ENCODE results near the gene SUCLG1. TPM values are rescaled to one million over a fixed set of nuclear protein-coding genes. Genes with fewer than 3 reads are reported as not detected.
"Not testable (repeated sequence)": the region's sequence is repeated elsewhere in the genome, so short reads cannot be mapped to it uniquely, and the experiment has no call there.

The SUCLG1 gene
- polyA plus RNA-seq, 6 donors from 2014 or later = 57.9 to 85.9 (median 64.0) TPM

GRCh38 chr2:84483320-84483719 is 24.2 kb upstream of the SUCLG1 start:
- no peak for ATAC-seq (ENCODE audit: low read depth in 2 of 2)
- Mint-ChIP-seq H3K4me3 (no peak overlapping the region), H3K9me3 (peaks cover 0 to 4% (median 0%) of the 10 kb centered on the region in 7 donors), H3K27ac (no peak overlapping the region), H3K27me3 (no peaks in the 10 kb centered on the region), H3K4me1 (no peaks in the 10 kb centered on the region), H3K36me3 (no peaks in the 10 kb centered on the region)
- no peak for DNase-seq

DNA sequence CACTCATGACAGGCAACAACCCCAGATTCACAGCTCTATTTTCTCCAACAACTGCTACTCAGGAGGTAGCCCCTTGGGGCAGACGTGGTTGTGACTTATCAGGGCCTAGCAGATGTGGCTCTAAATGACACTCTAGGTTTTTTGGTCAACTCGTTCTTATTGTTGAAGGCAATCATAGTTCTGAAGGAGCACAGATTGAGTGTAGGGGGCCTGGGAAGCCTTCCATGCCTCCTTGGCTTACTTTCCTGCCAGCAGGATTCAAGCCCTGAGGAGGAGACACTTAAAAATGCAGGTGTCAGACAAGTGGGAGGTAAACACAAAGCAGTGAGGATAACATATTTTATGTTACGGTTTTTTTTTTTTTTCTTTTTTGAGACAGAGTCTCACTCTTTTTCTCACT is 23.5 kb upstream of the SUCLG1 start:
- peaks cover 2 to 4% of the 10 kb centered on the region in 2 donors for H3K36me3 Mint-ChIP-seq
- no peak overlapping the region for H3K4me3 Mint-ChIP-seq
- ATAC-seq (ENCODE audit: low read depth in 2 of 2) (no peak), DNase-seq (no peak)
- no peaks in the 10 kb centered on the region for H3K4me1 Mint-ChIP-seq
- H3K9me3 Mint-ChIP-seq = peaks cover 0 to 8% (median 4%) of the 10 kb centered on the region in 7 donors
- no peak overlapping the region for H3K27ac Mint-ChIP-seq
- no peaks in the 10 kb centered on the region for H3K27me3 Mint-ChIP-seq

DNA sequence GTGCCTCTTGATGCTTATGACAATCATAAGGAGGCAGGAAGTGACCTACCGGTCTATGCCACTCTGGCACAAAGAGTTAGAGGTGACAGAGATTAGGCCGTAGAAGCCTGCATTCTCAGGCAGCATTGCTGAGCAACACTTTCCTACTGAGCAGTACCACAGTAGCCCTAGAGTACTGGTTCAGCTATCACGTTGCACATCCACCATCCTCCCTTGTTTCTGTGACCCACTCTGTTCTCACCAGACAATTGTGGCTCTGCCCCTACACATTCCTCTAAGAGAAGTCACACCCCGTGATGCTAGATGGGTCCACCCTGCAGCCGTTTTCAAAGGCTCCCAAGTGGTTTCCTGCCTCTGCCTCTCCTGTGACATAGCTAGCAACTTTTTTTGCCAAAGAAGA is 22.6 kb upstream of the SUCLG1 start:
- H3K9me3 Mint-ChIP-seq = peaks cover 0 to 17% (median 13%) of the 10 kb centered on the region in 7 donors
- peaks cover 0 to 4% (median 0%) of the 10 kb centered on the region in 3 donors for H3K27me3 Mint-ChIP-seq
- DNase-seq = no peak
- H3K36me3 Mint-ChIP-seq = peaks cover 11 to 13% of the 10 kb centered on the region in 2 donors
- no peaks in the 10 kb centered on the region for H3K4me1 Mint-ChIP-seq
- no peak overlapping the region for H3K4me3 Mint-ChIP-seq
- no peak for ATAC-seq (ENCODE audit: low read depth in 2 of 2)
- no peak overlapping the region for H3K27ac Mint-ChIP-seq

DNA sequence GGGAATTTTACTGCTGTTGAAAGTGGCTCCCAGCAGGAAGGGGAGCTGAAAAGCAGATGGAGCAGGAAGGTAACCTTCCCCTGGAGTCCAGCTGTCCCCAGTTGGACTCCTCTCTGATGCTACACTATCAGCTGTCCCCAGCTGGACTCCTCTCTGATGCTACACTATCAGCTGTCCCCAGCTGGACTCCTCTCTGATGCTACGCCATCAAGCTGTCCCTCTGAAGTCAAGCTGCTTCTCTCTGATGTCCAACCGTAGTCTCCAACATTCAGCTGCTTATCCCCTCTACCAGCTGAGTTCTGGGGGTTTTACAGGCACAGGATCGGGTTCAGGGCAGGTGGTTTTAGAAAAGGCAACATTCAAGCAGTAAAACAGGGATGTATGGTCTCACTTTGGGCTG is 19.8 kb upstream of the SUCLG1 start:
- H3K27me3 Mint-ChIP-seq = peaks cover 0 to 9% (median 0%) of the 10 kb centered on the region in 3 donors
- no peak overlapping the region for H3K4me3 Mint-ChIP-seq
- ATAC-seq (ENCODE audit: low read depth in 2 of 2) = no peak
- peaks cover 0 to 29% (median 19%) of the 10 kb centered on the region in 7 donors for H3K9me3 Mint-ChIP-seq
- DNase-seq = no peak
- H3K4me1 Mint-ChIP-seq = no peaks in the 10 kb centered on the region
- H3K27ac Mint-ChIP-seq = no peak overlapping the region
- H3K36me3 Mint-ChIP-seq = peaks cover 18 to 20% of the 10 kb centered on the region in 2 donors

DNA sequence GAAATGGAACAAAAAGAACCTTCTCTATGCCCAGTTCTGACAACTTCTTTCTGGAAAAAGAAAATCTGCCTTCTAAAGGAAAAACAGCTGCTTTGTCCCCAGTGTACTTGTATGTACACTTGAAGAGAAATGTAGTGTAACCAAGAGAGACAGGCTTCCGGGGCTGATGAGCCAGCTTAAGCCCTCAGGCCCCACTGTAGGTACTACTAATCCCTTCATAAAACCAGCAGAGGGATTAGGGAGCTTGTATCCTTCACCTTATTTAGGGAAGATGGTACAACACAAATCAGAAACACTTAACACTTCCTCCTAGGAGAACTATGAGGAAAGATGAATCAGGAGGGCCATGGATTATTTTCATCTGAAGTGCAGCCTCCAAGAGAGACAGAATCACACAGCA is 18.8 kb upstream of the SUCLG1 start:
- Mint-ChIP-seq H3K27ac (no peak overlapping the region), H3K9me3 (peaks cover 0 to 29% (median 19%) of the 10 kb centered on the region in 7 donors), H3K4me1 (no peaks in the 10 kb centered on the region), H3K27me3 (peaks cover 0 to 9% (median 0%) of the 10 kb centered on the region in 3 donors), H3K4me3 (no peak overlapping the region), H3K36me3 (peaks cover 18 to 20% of the 10 kb centered on the region in 2 donors)
- DNase-seq (no peak), ATAC-seq (ENCODE audit: low read depth in 2 of 2) (no peak)

DNA sequence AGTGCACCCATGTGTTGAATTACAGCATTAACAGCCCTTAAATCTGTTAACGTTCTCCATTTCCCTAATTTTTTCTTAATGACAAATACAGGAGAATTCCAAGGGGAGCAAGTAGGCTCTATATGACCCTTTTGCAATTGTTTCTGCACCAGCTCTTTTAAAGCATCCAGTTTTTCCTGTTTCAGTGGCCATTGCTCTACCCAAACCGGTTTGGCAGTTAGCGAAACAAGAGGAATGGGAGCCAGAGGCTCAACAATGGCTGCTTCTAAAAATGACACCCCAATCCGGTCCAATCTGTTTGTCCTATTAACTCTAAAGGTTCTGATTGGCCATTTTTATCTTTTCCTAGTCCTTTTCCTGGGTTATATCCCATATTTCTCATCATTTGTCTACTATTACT is 15.1 kb upstream of the SUCLG1 start:
- no peak overlapping the region for H3K27ac Mint-ChIP-seq
- H3K4me1 Mint-ChIP-seq = no peaks in the 10 kb centered on the region
- peaks cover 0 to 53% (median 24%) of the 10 kb centered on the region in 7 donors for H3K9me3 Mint-ChIP-seq
- H3K27me3 Mint-ChIP-seq = peaks cover 0 to 9% (median 0%) of the 10 kb centered on the region in 3 donors
- DNase-seq = no peak
- H3K4me3 Mint-ChIP-seq = no peak overlapping the region
- ATAC-seq (ENCODE audit: low read depth in 2 of 2) = no peak
- peaks cover 25 to 29% of the 10 kb centered on the region in 2 donors for H3K36me3 Mint-ChIP-seq

DNA sequence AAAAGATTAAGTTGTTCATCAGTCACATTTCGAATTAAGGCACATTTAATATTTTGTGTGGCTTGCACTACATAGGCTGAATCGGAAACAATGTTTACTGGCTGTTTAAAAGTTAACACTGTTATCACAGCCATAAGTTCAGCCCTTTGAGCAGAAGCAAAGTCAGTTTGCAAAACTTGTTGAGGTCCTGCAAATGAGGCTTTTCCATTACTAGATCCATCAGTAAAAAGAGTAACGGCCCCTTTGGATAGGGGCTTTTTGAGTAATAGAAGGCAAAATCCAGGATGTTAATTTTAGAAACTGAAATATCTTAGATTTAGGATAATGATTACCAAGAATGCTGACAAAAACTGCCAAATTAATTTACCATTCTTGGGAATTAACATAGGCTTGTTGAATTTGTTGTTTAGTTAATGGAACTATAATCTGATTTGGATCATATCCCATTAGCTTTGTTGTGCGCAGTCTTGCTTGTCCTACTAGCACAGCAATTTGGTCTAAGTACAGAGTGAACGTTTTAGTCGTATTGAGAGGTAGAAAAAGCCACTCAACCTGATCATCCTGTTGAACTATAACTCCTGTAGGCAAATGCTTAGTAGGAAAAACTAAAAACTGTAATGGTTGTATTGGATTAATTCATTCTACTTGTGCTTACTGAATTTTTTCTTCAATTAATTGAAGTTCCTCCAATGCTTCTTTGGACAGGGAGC is 13.9 kb upstream of the SUCLG1 start:
- DNase-seq = no peak
- no peak for ATAC-seq (ENCODE audit: low read depth in 2 of 2)
- Mint-ChIP-seq H3K9me3 (peaks cover 0 to 49% (median 24%) of the 10 kb centered on the region in 7 donors), H3K4me1 (no peaks in the 10 kb centered on the region), H3K36me3 (peaks cover 25 to 30% of the 10 kb centered on the region in 2 donors), H3K4me3 (no peak overlapping the region), H3K27ac (no peak overlapping the region), H3K27me3 (peaks cover 0 to 9% (median 0%) of the 10 kb centered on the region in 3 donors)

DNA sequence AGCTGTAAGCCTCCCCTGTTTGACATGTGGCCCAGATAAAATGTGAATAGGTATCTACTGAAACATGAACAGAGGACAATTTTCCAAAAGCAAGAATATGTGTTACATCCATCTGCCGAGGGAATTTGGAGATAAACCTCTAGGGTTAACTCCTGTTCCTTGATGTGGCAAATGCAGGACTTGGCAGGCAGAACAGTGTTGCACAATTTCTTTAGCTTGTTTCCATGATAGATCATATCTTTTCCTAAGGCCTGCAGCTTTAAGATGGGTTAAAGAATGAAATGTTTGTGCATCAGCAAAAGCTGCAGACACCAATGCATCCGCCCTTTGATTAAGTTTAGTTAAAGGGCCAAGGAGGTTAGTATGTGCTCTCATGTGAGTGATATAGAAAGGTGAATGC is 13.3 kb upstream of the SUCLG1 start:
- Mint-ChIP-seq H3K9me3 (peaks cover 0 to 44% (median 19%) of the 10 kb centered on the region in 7 donors), H3K36me3 (peaks cover 21 to 24% of the 10 kb centered on the region in 2 donors)
- not testable (repeated sequence) for ATAC-seq (ENCODE audit: low read depth in 2 of 2); H3K4me1 Mint-ChIP-seq; DNase-seq; H3K4me3 Mint-ChIP-seq; H3K27me3 Mint-ChIP-seq; H3K27ac Mint-ChIP-seq

GRCh38 chr2:84467389-84467788 is 8.3 kb upstream of the SUCLG1 start:
- Mint-ChIP-seq H3K4me1 (peaks cover 0 to 5% (median 3%) of the 10 kb centered on the region in 3 donors), H3K36me3 (peaks cover 14 to 15% of the 10 kb centered on the region in 2 donors), H3K9me3 (peaks cover 4 to 33% (median 10%) of the 10 kb centered on the region in 7 donors), H3K4me3 (no peak overlapping the region), H3K27ac (no peak overlapping the region), H3K27me3 (no peaks in the 10 kb centered on the region)
- ATAC-seq (ENCODE audit: low read depth in 2 of 2) (no peak), DNase-seq (no peak)

DNA sequence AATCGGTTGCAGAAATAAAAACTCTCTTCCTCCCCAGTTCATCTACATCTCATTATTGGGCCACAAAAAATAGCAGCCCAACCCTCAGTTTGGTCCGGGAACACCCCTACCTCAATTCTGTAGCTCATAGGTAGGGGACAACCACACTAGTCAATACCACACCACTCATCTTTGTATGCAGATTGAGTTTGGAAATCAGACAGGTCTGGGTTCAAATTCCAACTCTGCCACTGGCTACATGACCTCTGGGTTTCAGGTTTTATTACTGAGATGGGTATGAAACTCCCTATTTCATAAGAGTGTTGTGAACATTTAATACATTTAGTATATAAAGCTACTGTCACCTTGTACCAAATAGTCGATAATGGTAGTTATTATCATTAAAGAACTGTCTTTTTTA is 2.2 kb upstream of the SUCLG1 start:
- DNase-seq (no peak), ATAC-seq (ENCODE audit: low read depth in 2 of 2) (no peak)
- H3K4me1 Mint-ChIP-seq = peaks cover 26 to 34% (median 32%) of the 10 kb centered on the region in 3 donors
- H3K27me3 Mint-ChIP-seq = no peaks in the 10 kb centered on the region
- H3K4me3 Mint-ChIP-seq = peak overlapping the region in 5 of 8 donors; percentile 8 to 75 (median 33)
- peaks cover 0 to 4% (median 2%) of the 10 kb centered on the region in 7 donors for H3K9me3 Mint-ChIP-seq
- H3K27ac Mint-ChIP-seq = peak overlapping the region in 1 of 6 donors; percentile 80
- H3K36me3 Mint-ChIP-seq = peaks cover 0 to 8% of the 10 kb centered on the region in 2 donors

DNA sequence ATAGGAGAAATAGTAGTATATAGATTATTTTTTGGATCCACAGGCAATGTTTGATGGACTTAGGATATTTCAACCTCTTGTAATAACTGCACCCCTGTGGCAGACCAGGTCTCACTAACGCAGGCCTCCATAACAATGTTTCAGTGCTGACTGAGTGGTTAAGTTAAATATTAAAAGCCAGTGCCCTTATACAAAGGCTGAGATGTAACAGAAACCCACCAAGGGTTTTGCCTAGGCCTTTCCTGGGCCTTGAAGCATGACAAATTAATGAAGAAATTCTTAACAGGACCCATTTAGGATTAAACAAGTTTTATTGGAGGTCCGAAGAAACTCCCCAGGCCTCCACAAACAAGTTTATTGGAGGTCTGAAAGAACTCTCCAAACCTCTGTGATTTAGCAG is 1.6 kb upstream of the SUCLG1 start:
- DNase-seq (no peak), ATAC-seq (ENCODE audit: low read depth in 2 of 2) (no peak)
- Mint-ChIP-seq H3K4me1 (peaks cover 29 to 40% (median 32%) of the 10 kb centered on the region in 3 donors), H3K4me3 (peak overlapping the region in 4 of 8 donors; percentile 61 to 95 (median 91)), H3K27ac (no peak overlapping the region), H3K9me3 (peaks cover 0 to 4% (median 2%) of the 10 kb centered on the region in 7 donors), H3K27me3 (no peaks in the 10 kb centered on the region), H3K36me3 (peaks cover 0 to 8% of the 10 kb centered on the region in 2 donors)

DNA sequence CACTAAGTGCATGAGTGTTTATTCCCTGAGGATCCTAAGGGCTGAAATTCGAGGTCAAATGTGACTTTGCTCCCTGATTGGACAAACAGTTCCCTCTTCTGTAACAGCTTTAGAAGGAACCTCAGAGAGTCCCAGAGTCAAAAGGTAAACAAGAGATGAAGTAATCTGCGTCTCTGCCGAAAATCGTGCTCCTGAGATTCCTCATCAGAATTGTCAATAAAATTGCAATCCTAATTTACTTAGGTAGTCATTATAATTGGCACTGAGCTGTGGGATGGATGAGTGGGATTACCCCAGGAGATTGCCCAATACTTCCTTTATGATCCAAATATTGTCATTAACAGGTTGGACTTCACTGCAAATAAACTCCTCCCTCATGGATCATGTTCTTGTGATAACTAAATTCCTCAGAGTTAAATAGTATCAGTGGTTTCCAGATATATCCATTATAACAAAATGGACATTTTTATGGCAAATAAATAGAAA is 907 bp upstream of the SUCLG1 start:
- ATAC-seq (ENCODE audit: low read depth in 2 of 2) (no peak), DNase-seq (no peak)
- peak overlapping the region in 4 of 6 donors; percentile 95 to 100 (median 97) for H3K27ac Mint-ChIP-seq
- H3K4me3 Mint-ChIP-seq = peak overlapping the region; percentile 90 to 97 (median 95)
- peaks cover 0 to 4% of the 10 kb centered on the region in 2 donors for H3K36me3 Mint-ChIP-seq
- H3K9me3 Mint-ChIP-seq = peaks cover 0 to 3% (median 0%) of the 10 kb centered on the region in 7 donors
- no peaks in the 10 kb centered on the region for H3K27me3 Mint-ChIP-seq
- H3K4me1 Mint-ChIP-seq = peaks cover 29 to 43% (median 32%) of the 10 kb centered on the region in 3 donors

- ATAC-seq (ENCODE audit: low read depth in 2 of 2) = peak; percentile 7 to 11
- Mint-ChIP-seq H3K9me3 (no peaks in the 10 kb centered on the region), H3K4me1 (peaks cover 32 to 47% (median 32%) of the 10 kb centered on the region in 3 donors), H3K27me3 (no peaks in the 10 kb centered on the region), H3K4me3 (peak overlapping the region; percentile 90 to 97 (median 95)), H3K27ac (peak overlapping the region; percentile 95 to 100 (median 98)), H3K36me3 (no peaks in the 10 kb centered on the region)
- no peak for DNase-seq
Measured at GRCh38 chr2:84458551-84459017, 496 bp downstream of the SUCLG1 start.

DNA sequence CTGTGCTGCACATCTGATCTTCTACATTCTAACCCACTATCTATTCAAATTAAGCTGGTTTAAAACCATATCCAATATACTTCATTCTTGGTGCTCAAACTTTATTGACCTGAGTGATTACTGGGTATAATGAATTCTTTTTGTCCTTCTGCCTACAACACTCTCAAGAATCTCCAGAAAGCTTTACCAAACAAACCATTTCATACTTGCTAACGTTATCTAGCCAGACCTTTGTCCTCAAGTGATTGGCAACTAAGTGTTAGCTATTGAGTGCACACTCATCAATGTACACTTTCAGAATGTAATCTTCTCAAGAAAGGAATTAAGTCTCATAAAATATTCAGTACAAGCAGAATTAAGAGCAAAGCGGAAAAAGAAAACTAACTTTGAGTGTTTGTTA is 1.4 kb downstream of the SUCLG1 start:
- DNase-seq = no peak
- Mint-ChIP-seq H3K27ac (peak overlapping the region in 4 of 6 donors; percentile 15 to 97 (median 80)), H3K9me3 (no peaks in the 10 kb centered on the region), H3K27me3 (no peaks in the 10 kb centered on the region), H3K36me3 (no peaks in the 10 kb centered on the region), H3K4me3 (peak overlapping the region; percentile 0 to 97 (median 92)), H3K4me1 (peaks cover 34 to 52% (median 35%) of the 10 kb centered on the region in 3 donors)
- no peak for ATAC-seq (ENCODE audit: low read depth in 2 of 2)
